ENCODE data around the gene VPS51.

Gene VPS51

DNA sequence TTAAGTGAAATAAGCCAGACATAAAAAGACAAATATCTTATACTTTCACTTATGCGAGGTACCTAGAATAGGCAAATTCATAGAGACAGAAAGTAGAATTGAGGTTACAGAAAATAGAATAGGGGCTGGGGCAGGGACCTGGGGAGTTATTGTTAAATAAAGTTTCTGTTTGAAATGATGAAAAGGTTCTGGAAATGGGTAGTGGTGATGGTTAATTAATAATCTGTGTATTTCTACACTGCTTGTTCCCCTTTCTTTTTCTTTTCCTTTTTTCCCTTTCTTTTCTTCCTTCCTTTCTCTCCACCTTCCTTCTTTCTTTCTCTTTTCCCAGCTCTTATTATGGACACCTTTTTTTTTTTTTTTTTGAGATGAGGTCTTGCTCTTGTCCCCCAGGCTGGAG lies 40.5 kb upstream of the VPS51 start:
- no peaks in the 10 kb centered on the region for H3K36me3 ChIP-seq (ENCODE audit: control insufficient read depth, insufficient read depth, low read length)
- no peaks in the 10 kb centered on the region for H3K9me3 ChIP-seq (ENCODE audit: control insufficient read depth, low read length)
- H3K4me1 ChIP-seq = no peaks in the 10 kb centered on the region
- no peak overlapping the region for H3K4me3 ChIP-seq (ENCODE audit: low read depth, low read length)
- H3K4me2 ChIP-seq (ENCODE audit: low read length) = no peak overlapping the region
- no peak overlapping the region for H2AFZ ChIP-seq
- no peaks in the 10 kb centered on the region for H3K27me3 ChIP-seq (ENCODE audit: control insufficient read depth, insufficient read depth, low read length)
- H3K79me2 ChIP-seq = no peaks in the 10 kb centered on the region
- TF ChIP-seq, protein P1, sequence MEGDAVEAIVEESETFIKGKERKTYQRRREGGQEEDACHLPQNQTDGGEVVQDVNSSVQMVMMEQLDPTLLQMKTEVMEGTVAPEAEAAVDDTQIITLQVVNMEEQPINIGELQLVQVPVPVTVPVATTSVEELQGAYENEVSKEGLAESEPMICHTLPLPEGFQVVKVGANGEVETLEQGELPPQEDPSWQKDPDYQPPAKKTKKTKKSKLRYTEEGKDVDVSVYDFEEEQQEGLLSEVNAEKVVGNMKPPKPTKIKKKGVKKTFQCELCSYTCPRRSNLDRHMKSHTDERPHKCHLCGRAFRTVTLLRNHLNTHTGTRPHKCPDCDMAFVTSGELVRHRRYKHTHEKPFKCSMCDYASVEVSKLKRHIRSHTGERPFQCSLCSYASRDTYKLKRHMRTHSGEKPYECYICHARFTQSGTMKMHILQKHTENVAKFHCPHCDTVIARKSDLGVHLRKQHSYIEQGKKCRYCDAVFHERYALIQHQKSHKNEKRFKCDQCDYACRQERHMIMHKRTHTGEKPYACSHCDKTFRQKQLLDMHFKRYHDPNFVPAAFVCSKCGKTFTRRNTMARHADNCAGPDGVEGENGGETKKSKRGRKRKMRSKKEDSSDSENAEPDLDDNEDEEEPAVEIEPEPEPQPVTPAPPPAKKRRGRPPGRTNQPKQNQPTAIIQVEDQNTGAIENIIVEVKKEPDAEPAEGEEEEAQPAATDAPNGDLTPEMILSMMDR (IDR thresholded peaks at IDR 0.05) = no peak
- no peak overlapping the region for H3K27ac ChIP-seq
- no peak overlapping the region for H3K9ac ChIP-seq

GRCh38 chr11:65056999-65057398 lies 39.0 kb upstream of the VPS51 start:
- no peaks in the 10 kb centered on the region for H3K27me3 ChIP-seq (ENCODE audit: control insufficient read depth, insufficient read depth, low read length)
- no peak overlapping the region for H2AFZ ChIP-seq
- no peak overlapping the region for H3K27ac ChIP-seq
- H3K4me1 ChIP-seq = no peaks in the 10 kb centered on the region
- H3K4me3 ChIP-seq (ENCODE audit: low read depth, low read length) = no peak overlapping the region
- no peaks in the 10 kb centered on the region for H3K79me2 ChIP-seq
- H3K9ac ChIP-seq = no peak overlapping the region
- TF ChIP-seq, protein P1 (IDR thresholded peaks at IDR 0.05) = no peak
- no peaks in the 10 kb centered on the region for H3K9me3 ChIP-seq (ENCODE audit: control insufficient read depth, low read length)
- no peak overlapping the region for H3K4me2 ChIP-seq (ENCODE audit: low read length)
- no peaks in the 10 kb centered on the region for H3K36me3 ChIP-seq (ENCODE audit: control insufficient read depth, insufficient read depth, low read length)

GRCh38 chr11:65057526-65057925 lies 38.5 kb upstream of the VPS51 start:
- TF ChIP-seq, protein P1 (IDR thresholded peaks at IDR 0.05) = no peak
- Histone ChIP-seq H3K9ac (no peak overlapping the region), H3K4me3 (ENCODE audit: low read depth, low read length) (no peak overlapping the region), H2AFZ (no peak overlapping the region), H3K9me3 (ENCODE audit: control insufficient read depth, low read length) (no peaks in the 10 kb centered on the region), H3K27ac (no peak overlapping the region), H3K79me2 (no peaks in the 10 kb centered on the region), H3K27me3 (ENCODE audit: control insufficient read depth, insufficient read depth, low read length) (no peaks in the 10 kb centered on the region), H3K4me1 (no peaks in the 10 kb centered on the region), H3K4me2 (ENCODE audit: low read length) (no peak overlapping the region), H3K36me3 (ENCODE audit: control insufficient read depth, insufficient read depth, low read length) (no peaks in the 10 kb centered on the region)

- no peaks in the 10 kb centered on the region for H3K36me3 ChIP-seq (ENCODE audit: control insufficient read depth, insufficient read depth, low read length)
Observed at GRCh38 chr11:65058012-65058411, 38.0 kb upstream of the VPS51 start.

More at GRCh38 chr11:65058012-65058411, 38.0 kb upstream of the VPS51 start:
- Histone ChIP-seq H2AFZ (no peak overlapping the region), H3K9me3 (ENCODE audit: control insufficient read depth, low read length) (no peaks in the 10 kb centered on the region), H3K9ac (no peak overlapping the region), H3K4me2 (ENCODE audit: low read length) (no peak overlapping the region), H3K27me3 (ENCODE audit: control insufficient read depth, insufficient read depth, low read length) (no peaks in the 10 kb centered on the region), H3K4me1 (no peaks in the 10 kb centered on the region), H3K27ac (no peak overlapping the region), H3K79me2 (no peaks in the 10 kb centered on the region), H3K4me3 (ENCODE audit: low read depth, low read length) (no peak overlapping the region)
- TF ChIP-seq, protein P1 (IDR thresholded peaks at IDR 0.05) = no peak
